Measurements from ENCODE around the gene AP1M2.

The AP1M2 gene

GRCh38 chr19:10562609-10563008 is 24.5 kb downstream of the AP1M2 start:
- Histone ChIP-seq H2AFZ (ENCODE audit: low read length) (no peak overlapping the region), H3K9me3 (ENCODE audit: low read length) (no peaks in the 10 kb centered on the region), H3F3A (ENCODE audit: insufficient read depth, low read length) (peaks cover 9% of the 10 kb centered on the region; the same call in 1 of the 2 replicates), H4K20me1 (ENCODE audit: insufficient read depth, low read length) (no peaks in the 10 kb centered on the region), H3K79me2 (ENCODE audit: insufficient read depth, low read length) (peaks cover 10% of the 10 kb centered on the region), H3K27ac (ENCODE audit: low read depth, low read length, poor library complexity, severe bottlenecking) (no peak overlapping the region), H3K27me3 (ENCODE audit: insufficient read depth, low read length) (no peaks in the 10 kb centered on the region), H3K9ac (ENCODE audit: low read length) (no peak overlapping the region), H3K36me3 (ENCODE audit: insufficient read depth, low read length) (peaks cover 56% of the 10 kb centered on the region), H3K4me3 (ENCODE audit: low read depth, low read length, poor library complexity, severe bottlenecking) (no peak overlapping the region), H3K4me1 (ENCODE audit: insufficient read depth, low read length, severe bottlenecking) (peaks cover 24% of the 10 kb centered on the region), H3K9me2 (ENCODE audit: low read depth, low read length) (no peaks in the 10 kb centered on the region), H3K4me2 (ENCODE audit: low read length) (no peak overlapping the region)
- TF ChIP-seq CTCF (IDR thresholded peaks at IDR 0.05; ENCODE audit: low read length) (no peak), EZH2 (IDR thresholded peaks at IDR 0.05; ENCODE audit: borderline replicate concordance, low read length) (no peak)

GRCh38 chr19:10560154-10560553 is 27.0 kb downstream of the AP1M2 start:
- H3K9me2 ChIP-seq (ENCODE audit: low read depth, low read length) = no peaks in the 10 kb centered on the region
- TF ChIP-seq EZH2 (IDR thresholded peaks at IDR 0.05; ENCODE audit: borderline replicate concordance, low read length) (no peak), CTCF (IDR thresholded peaks at IDR 0.05; ENCODE audit: low read length) (no peak)
- H3K79me2 ChIP-seq (ENCODE audit: insufficient read depth, low read length) = peaks cover 7% of the 10 kb centered on the region
- H3K9me3 ChIP-seq (ENCODE audit: low read length) = no peaks in the 10 kb centered on the region
- no peaks in the 10 kb centered on the region for H3F3A ChIP-seq (ENCODE audit: insufficient read depth, low read length)
- H3K9ac ChIP-seq (ENCODE audit: low read length) = no peak overlapping the region
- H3K36me3 ChIP-seq (ENCODE audit: insufficient read depth, low read length) = peaks cover 75% of the 10 kb centered on the region
- H2AFZ ChIP-seq (ENCODE audit: low read length) = no peak overlapping the region
- H4K20me1 ChIP-seq (ENCODE audit: insufficient read depth, low read length) = no peaks in the 10 kb centered on the region
- no peaks in the 10 kb centered on the region for H3K27me3 ChIP-seq (ENCODE audit: insufficient read depth, low read length)
- H3K4me1 ChIP-seq (ENCODE audit: insufficient read depth, low read length, severe bottlenecking) = peaks cover 18% of the 10 kb centered on the region
- H3K4me3 ChIP-seq (ENCODE audit: low read depth, low read length, poor library complexity, severe bottlenecking) = no peak overlapping the region
- no peak overlapping the region for H3K27ac ChIP-seq (ENCODE audit: low read depth, low read length, poor library complexity, severe bottlenecking)
- no peak overlapping the region for H3K4me2 ChIP-seq (ENCODE audit: low read length)

- H3K4me3 ChIP-seq (ENCODE audit: low read depth, low read length, poor library complexity, severe bottlenecking) = no peak overlapping the region
- no peaks in the 10 kb centered on the region for H3K27me3 ChIP-seq (ENCODE audit: insufficient read depth, low read length)
- H3K4me1 ChIP-seq (ENCODE audit: insufficient read depth, low read length, severe bottlenecking) = peaks cover 34% of the 10 kb centered on the region
- no peaks in the 10 kb centered on the region for H3K79me2 ChIP-seq (ENCODE audit: insufficient read depth, low read length)
- peaks cover 12% of the 10 kb centered on the region; the same call in 1 of the 2 replicates for H3F3A ChIP-seq (ENCODE audit: insufficient read depth, low read length)
- TF ChIP-seq CTCF (IDR thresholded peaks at IDR 0.05; ENCODE audit: low read length) = no peak
- TF ChIP-seq EZH2 (IDR thresholded peaks at IDR 0.05; ENCODE audit: borderline replicate concordance, low read length) = no peak
- H3K9me3 ChIP-seq (ENCODE audit: low read length) = no peaks in the 10 kb centered on the region
- H3K27ac ChIP-seq (ENCODE audit: low read depth, low read length, poor library complexity, severe bottlenecking) = no peak overlapping the region
- no peak overlapping the region for H3K4me2 ChIP-seq (ENCODE audit: low read length)
- H3K36me3 ChIP-seq (ENCODE audit: insufficient read depth, low read length) = peaks cover 86% of the 10 kb centered on the region
- no peak overlapping the region for H2AFZ ChIP-seq (ENCODE audit: low read length)
- no peak overlapping the region for H3K9ac ChIP-seq (ENCODE audit: low read length)
- H4K20me1 ChIP-seq (ENCODE audit: insufficient read depth, low read length) = no peaks in the 10 kb centered on the region
- H3K9me2 ChIP-seq (ENCODE audit: low read depth, low read length) = no peaks in the 10 kb centered on the region
Measured at GRCh38 chr19:10557603-10558197, 29.4 kb downstream of the AP1M2 start.

All from OCI-LY1 (cell line).